Stimulated activated effector memory CD8-positive, alpha-beta T cell treated with anti-CD3 and anti-CD28 coated beads, Interleukin-12 subunit alpha, Interleukin-12 subunit beta, amount 100 ng/mL, for 72 hours (primary cell): Measurements from ENCODE around the gene FBXO47.
A peak's percentile ranks its signal among the peaks of the same experiment; 100 is the strongest.

Source experiments
- ATAC-seq: fragments of 150-1000 bp; cut with Tn5 transposase; 2 replicates; pipeline ENCODE4 v1.10.0; 2021
- DNase-seq, 2 donors: peaks; one replicate each; pipeline ENCODE4 v3.0.0; 2021 to 2022; ENCODE audit warnings: low spot score in 2 of 2
- H3K27ac Mint-ChIP-seq: one replicate; pipeline ENCODE4 v1.8.0; 2022; ENCODE audit warnings: mild to moderate bottlenecking, mixed read lengths
- H3K36me3 Mint-ChIP-seq: one replicate; pipeline ENCODE4 v1.8.0; 2022; ENCODE audit warnings: mild to moderate bottlenecking, mixed read lengths
- H3K4me1 Mint-ChIP-seq: one replicate; pipeline ENCODE4 v1.8.0; 2022; ENCODE audit warnings: mixed read lengths
- H3K4me3 Mint-ChIP-seq: one replicate; pipeline ENCODE4 v1.8.0; 2022; ENCODE audit warnings: mild to moderate bottlenecking, mixed read lengths
- H3K9me3 Mint-ChIP-seq: one replicate; pipeline ENCODE4 v1.8.0; 2022; ENCODE audit warnings: mixed read lengths

The FBXO47 gene

GRCh38 chr17:38892083-38892482, 75.1 kb downstream of the FBXO47 start:
- H3K9me3 Mint-ChIP-seq: no peaks in the 10 kb centered on the region
- no peak for DNase-seq
- H3K4me3 Mint-ChIP-seq: peak overlapping the region; percentile 40
- ATAC-seq: peak; percentile 36
- H3K27ac Mint-ChIP-seq: peak overlapping the region; percentile 87
- H3K36me3 Mint-ChIP-seq: peaks cover 97% of the 10 kb centered on the region
- H3K4me1 Mint-ChIP-seq: peaks cover 77% of the 10 kb centered on the region

GRCh38 chr17:38891441-38891840, 75.8 kb downstream of the FBXO47 start:
- Mint-ChIP-seq H3K27ac (peak overlapping the region; percentile 87), H3K4me3 (peak overlapping the region; percentile 40)

GRCh38 chr17:38890410-38890746, 76.8 kb downstream of the FBXO47 start:
- ATAC-seq (no peak), DNase-seq (no peak)
- Mint-ChIP-seq H3K4me3 (peak overlapping the region; percentile 40), H3K36me3 (peaks cover 98% of the 10 kb centered on the region), H3K4me1 (peaks cover 87% of the 10 kb centered on the region), H3K9me3 (no peaks in the 10 kb centered on the region), H3K27ac (peak overlapping the region; percentile 87)

More at GRCh38 chr17:38891441-38891840, 75.8 kb downstream of the FBXO47 start:
- no peaks in the 10 kb centered on the region for H3K9me3 Mint-ChIP-seq
- peaks cover 79% of the 10 kb centered on the region for H3K4me1 Mint-ChIP-seq
- no peak for DNase-seq
- ATAC-seq: no peak
- peaks cover 98% of the 10 kb centered on the region for H3K36me3 Mint-ChIP-seq

GRCh38 chr17:38889745-38890409, 77.3 kb downstream of the FBXO47 start:
- Mint-ChIP-seq H3K4me3 (peak overlapping the region; percentile 40), H3K9me3 (no peaks in the 10 kb centered on the region), H3K27ac (peak overlapping the region; percentile 87), H3K36me3 (peaks cover 98% of the 10 kb centered on the region), H3K4me1 (peaks cover 92% of the 10 kb centered on the region)
- DNase-seq (no peak), ATAC-seq (no peak)

- ATAC-seq (no peak), DNase-seq (no peak)
- H3K27ac Mint-ChIP-seq: no peak overlapping the region
- no peak overlapping the region for H3K4me3 Mint-ChIP-seq
- H3K4me1 Mint-ChIP-seq: peaks cover 89% of the 10 kb centered on the region
- H3K36me3 Mint-ChIP-seq: peaks cover 98% of the 10 kb centered on the region
- H3K9me3 Mint-ChIP-seq: no peaks in the 10 kb centered on the region
Observed at GRCh38 chr17:38888842-38889241, 78.4 kb downstream of the FBXO47 start.

GRCh38 chr17:38886643-38887010, 80.6 kb downstream of the FBXO47 start:
- Mint-ChIP-seq H3K4me3 (peak overlapping the region; percentile 40), H3K4me1 (peaks cover 89% of the 10 kb centered on the region), H3K36me3 (peaks cover 98% of the 10 kb centered on the region), H3K27ac (peak overlapping the region; percentile 86), H3K9me3 (no peaks in the 10 kb centered on the region)
- no peak for ATAC-seq
- no peak for DNase-seq
